Bronchial epithelial cell (primary cell): ENCODE measurements around the gene ZNF181. TPM values are rescaled to one million over a fixed set of nuclear protein-coding genes. Genes with fewer than 3 reads are reported as not detected.

Source experiments
- DNase-seq: peaks from one replicate; pipeline ENCODE4 v3.0.0-alpha.2; 2010; ENCODE audit warnings: low read depth
- FAIRE-seq: peaks from 2 replicates; lab custom pipeline; 2011; peaks lifted over from hg19 to GRCh38; lab: Jason Lieb, UNC
- H3K27me3 ChIP-seq: 2 replicates; pipeline ENCODE4 v1.5.1; 2011; ENCODE audit warnings: low read length; ENCODE audit not compliant: control insufficient read depth, insufficient read depth
- H3K36me3 ChIP-seq: 2 replicates; pipeline ENCODE4 v1.5.1; 2011; ENCODE audit warnings: low read length; ENCODE audit not compliant: control insufficient read depth, insufficient read depth
- H3K4me3 ChIP-seq: 2 replicates; pipeline ENCODE4 v1.5.1; 2011; ENCODE audit warnings: mild to moderate bottlenecking, low read depth, low read length, control low read depth
- total RNA-seq: library from RNA; depleted of rRNA; stranded (reverse); fragments of >200 nt; gene quantifications from 2 replicates; pipeline ENCODE4 v1.2.1, GENCODE V29; 2014
- TF ChIP-seq, protein P1 (sequence below): IDR thresholded peaks from 2 replicates; pipeline ENCODE4 v1.5.1; 2011; ENCODE audit warnings: mild to moderate bottlenecking, moderate library complexity, low read length, control low read depth, inconsistent platforms; ENCODE audit not compliant: insufficient read depth, severe bottlenecking

ZNF181 gene
- total RNA-seq, 1 donor from 2014 or later: 11.3 TPM

DNA sequence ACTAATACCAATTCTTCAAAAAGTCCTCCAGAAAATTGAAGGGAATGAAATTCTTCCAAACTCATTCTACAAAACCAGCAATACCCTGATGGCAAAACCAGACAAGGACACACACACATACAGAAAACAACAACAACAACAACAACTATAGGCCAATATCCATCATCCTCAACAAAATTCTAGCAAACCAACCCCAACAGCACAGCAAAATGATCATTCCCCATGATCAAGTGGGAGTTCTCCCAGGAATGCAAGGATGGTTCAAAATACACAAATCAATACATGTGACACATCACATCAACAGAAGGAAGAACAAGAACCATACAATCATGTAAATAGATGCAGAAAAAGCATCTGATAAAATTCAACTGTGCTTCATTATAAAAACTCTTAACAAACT lies 18.7 kb upstream of the ZNF181 start:
- FAIRE-seq: no peak

DNA sequence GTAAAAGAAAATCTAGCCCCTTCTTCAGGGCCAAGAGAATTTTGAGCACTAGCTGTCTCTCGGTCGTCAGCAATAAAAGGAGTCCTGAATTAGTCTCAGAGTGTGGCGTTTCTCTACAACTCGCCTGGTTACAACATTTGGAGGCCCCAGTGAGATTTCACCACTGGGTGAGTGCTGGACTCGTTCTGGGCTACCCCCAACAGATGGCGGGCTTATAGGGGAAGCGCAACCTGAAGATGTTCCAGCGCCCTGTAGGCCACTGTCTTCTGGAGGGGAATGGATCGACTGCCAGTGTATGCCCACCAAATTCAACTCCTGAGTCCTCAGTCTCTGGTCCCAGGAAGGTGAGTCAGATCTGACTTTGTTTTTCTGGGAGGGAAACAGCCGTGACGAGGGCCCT lies 11.7 kb upstream of the ZNF181 start:
- no peak for DNase-seq
- no peak for FAIRE-seq
- no peaks in the 10 kb centered on the region for H3K27me3 ChIP-seq
- H3K4me3 ChIP-seq: no peak overlapping the region
- TF ChIP-seq, protein P1, sequence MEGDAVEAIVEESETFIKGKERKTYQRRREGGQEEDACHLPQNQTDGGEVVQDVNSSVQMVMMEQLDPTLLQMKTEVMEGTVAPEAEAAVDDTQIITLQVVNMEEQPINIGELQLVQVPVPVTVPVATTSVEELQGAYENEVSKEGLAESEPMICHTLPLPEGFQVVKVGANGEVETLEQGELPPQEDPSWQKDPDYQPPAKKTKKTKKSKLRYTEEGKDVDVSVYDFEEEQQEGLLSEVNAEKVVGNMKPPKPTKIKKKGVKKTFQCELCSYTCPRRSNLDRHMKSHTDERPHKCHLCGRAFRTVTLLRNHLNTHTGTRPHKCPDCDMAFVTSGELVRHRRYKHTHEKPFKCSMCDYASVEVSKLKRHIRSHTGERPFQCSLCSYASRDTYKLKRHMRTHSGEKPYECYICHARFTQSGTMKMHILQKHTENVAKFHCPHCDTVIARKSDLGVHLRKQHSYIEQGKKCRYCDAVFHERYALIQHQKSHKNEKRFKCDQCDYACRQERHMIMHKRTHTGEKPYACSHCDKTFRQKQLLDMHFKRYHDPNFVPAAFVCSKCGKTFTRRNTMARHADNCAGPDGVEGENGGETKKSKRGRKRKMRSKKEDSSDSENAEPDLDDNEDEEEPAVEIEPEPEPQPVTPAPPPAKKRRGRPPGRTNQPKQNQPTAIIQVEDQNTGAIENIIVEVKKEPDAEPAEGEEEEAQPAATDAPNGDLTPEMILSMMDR: no peak
- no peaks in the 10 kb centered on the region for H3K36me3 ChIP-seq

More for the DNA sequence above, 18.7 kb upstream of the ZNF181 start:
- no peaks in the 10 kb centered on the region for H3K27me3 ChIP-seq
- H3K4me3 ChIP-seq: no peak overlapping the region
- TF ChIP-seq, protein P1: no peak
- no peak for DNase-seq
- H3K36me3 ChIP-seq: no peaks in the 10 kb centered on the region

DNA sequence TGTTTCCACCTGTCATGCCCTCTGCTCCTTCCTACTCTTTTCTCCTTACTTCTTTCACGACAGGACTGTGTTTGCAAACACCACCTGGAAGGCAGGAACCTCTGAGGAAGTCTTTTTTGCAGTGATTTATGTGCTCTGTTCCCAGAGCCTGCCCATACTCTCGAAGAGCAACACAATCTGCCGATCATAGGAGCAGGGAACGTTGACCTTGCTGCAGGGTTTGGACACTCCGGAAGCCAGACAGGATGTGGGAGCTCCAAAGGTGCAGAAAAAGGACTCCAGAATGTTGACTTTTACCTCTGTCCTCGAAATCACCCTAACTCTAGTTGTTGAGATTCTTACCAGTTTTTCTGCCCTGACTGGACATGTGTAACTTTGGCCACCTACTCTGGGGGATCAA lies 8.6 kb upstream of the ZNF181 start:
- H3K36me3 ChIP-seq: no peaks in the 10 kb centered on the region
- FAIRE-seq: no peak
- no peak overlapping the region for H3K4me3 ChIP-seq
- TF ChIP-seq, protein P1: no peak
- H3K27me3 ChIP-seq: no peaks in the 10 kb centered on the region
- DNase-seq: no peak

DNA sequence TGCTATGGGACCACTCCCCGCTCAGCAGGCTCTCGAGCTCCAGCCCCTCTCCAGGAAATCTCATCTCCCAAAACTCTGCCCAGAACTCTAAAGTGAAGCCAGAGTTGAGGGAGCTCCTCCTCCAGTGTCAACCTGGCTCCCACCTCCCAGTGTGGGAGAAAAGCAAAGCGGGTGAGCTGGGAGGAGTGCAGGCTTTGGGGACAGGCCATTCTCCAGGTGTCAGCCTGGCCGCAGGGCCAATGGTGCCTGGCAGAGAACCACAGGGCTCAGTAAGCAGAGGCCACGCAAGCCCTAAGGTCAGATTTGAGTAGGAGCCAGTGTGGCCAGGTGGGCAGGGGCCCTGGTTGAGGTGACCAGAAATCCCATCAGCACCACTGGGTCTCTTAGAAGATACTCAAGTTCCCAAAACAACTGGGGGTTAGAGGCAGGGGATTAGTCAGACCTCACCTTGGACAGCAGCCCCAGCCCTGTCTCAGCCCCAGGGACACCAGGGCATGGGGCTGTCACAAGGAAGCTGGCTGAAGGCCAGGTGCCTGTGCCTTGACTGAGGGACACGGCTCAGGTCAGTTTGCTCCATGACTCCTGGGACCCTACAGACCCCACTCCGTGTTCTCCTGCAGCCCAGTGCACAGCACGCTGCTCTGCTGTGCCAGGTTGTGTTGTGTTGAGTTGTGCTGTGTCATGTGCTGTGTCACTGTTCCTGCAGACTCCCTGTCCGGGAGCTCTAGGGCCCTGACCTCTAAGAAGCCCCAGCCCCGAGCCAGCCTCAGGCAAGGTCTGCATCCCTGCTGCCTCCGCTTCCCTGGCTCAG lies 2.8 kb upstream of the ZNF181 start:
- Histone ChIP-seq H3K4me3 (no peak overlapping the region), H3K36me3 (peaks cover 1% of the 10 kb centered on the region), H3K27me3 (no peaks in the 10 kb centered on the region)
- TF ChIP-seq, protein P1: no peak
- no peak for DNase-seq
- no peak for FAIRE-seq

DNA sequence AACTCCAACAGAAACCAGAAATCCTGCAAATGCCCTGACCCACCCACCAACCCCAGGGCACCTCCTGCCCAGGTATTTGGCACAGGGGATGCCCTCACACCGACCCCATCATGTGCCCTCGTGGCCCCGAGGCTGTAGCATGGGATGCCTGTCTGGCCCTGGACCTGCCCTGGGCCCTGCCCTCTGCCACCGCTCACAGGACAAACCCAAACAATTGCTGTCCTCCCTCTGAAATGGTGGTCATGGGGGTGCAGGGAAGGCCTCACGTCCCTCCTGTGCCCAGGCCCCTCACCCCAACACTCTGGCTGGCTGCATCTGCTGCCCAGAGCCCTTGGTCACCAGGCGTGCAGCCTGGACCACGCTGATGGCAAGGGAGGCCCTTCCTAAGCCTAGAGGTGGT lies 2.1 kb upstream of the ZNF181 start:
- Histone ChIP-seq H3K4me3 (no peak overlapping the region), H3K36me3 (peaks cover 1% of the 10 kb centered on the region), H3K27me3 (no peaks in the 10 kb centered on the region)
- no peak for FAIRE-seq
- no peak for DNase-seq
- TF ChIP-seq, protein P1: no peak
